AG09319 (cell line): ENCODE data around the gene ADGRE1.
A peak's percentile ranks its signal among the peaks of the same experiment; 100 is the strongest.

Source experiments
- DNase-seq: peaks from one replicate; pipeline ENCODE4 v3.0.0-alpha.2; 2010; ENCODE audit warnings: low read depth; ENCODE audit errors: extremely low read depth
- CTCF ChIP-seq: IDR thresholded peaks from 2 replicates; pipeline ENCODE4 v1.5.1; 2011; ENCODE audit warnings: low read depth, mild to moderate bottlenecking, inconsistent platforms, low read length, moderate library complexity

The ADGRE1 gene

GRCh38 chr19:6925801-6926751 is 38.7 kb downstream of the ADGRE1 start:
- no peak for DNase-seq
- no peak for TF ChIP-seq CTCF

DNA sequence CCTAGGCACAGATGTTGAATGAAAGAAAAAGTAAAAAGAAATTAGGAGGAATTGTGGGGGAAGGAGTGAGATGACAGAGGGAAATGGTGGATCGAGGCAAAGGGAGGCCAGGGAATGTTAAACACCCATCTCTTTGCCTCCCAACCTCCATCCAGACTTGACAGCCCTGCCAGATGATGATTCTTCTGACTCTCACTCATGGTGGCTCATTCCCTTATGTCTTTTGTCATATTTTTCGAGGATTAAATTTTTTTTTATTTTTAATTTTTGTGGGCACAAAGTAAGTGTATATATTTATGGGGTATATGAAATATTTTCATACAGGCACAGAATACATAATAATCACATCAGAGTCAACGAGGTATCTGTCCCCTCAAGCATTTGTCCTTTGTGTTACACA is 42.8 kb downstream of the ADGRE1 start:
- no peak for TF ChIP-seq CTCF
- no peak for DNase-seq

GRCh38 chr19:6935069-6935468 is 47.7 kb downstream of the ADGRE1 start:
- TF ChIP-seq CTCF = no peak
- DNase-seq = no peak

DNA sequence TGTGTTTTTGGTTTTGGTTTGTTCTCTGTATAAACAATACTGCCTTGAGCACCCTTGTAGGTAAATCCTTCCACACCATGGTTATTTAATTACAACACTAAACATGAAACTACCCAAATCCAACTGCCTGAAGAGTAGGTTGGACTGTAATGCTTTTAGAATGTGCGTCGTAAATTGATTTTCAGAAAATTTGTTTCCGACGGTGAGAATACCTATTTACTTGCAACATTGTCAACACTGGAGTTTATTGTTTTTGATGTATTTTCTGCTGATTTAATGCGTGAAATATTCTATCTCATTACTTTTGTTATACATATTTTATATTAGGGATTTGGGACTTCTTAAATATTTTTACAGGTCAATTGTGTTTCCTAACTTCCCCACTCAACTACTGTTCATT is 48.2 kb downstream of the ADGRE1 start:
- DNase-seq = no peak
- TF ChIP-seq CTCF = no peak

DNA sequence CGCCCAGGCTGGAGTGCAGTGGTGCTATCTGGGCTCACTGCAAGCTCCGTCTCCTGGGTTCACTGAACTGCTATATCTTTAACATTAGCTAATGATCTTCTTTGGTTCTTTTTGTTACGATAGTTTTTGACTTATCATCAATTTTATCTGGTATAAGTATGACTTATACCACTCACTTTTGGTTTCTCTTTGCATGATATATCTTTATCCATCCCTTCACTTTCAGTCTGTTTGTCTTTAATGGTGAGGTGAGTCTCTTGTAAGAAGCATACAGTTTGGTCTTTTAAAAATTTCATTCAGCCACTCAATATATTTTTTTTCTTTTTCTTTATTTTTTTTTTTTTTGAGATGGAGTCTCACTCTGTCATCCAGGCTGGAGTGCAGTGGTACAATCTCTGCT is 58.4 kb downstream of the ADGRE1 start:
- TF ChIP-seq CTCF = no peak
- DNase-seq = no peak

GRCh38 chr19:6947745-6948144 is 60.4 kb downstream of the ADGRE1 start:
- TF ChIP-seq CTCF = no peak
- DNase-seq = peak; percentile 28

DNA sequence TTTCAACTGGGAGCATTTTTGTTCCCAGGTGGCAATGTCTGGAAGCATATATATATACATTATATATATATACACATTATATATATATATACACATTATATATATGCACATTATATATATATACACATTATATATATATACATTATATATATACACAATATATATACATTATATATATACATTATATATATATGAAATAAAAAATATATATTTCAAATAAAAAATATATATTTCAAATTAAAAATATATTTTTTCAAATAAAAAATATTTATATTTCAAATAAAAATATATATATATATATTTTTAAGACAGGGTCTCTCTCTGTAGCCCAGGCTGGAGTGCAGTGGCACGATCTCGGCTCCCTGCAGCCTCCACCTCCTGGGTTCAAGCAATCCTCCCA is 61.5 kb downstream of the ADGRE1 start:
- no peak for DNase-seq
- no peak for TF ChIP-seq CTCF
